MV-4-11 (cell line): ENCODE measurements around the gene MED8.

Experiments
- DNase-seq: peaks from one replicate; lab custom pipeline; 2025; lab: John Stamatoyannopoulos, UW

Gene MED8

GRCh38 chr1:43358746-43359693, 30.6 kb downstream of the MED8 start, which contains the start of gene CDC20:
Gene CDC20, plus strand, starts transcription at chr1:43358981. Its CDS starts 235 bp downstream, at chr1:43359216.
- peak; percentile 96 for DNase-seq

GRCh38 chr1:43358121-43358745, 31.4 kb downstream of the MED8 start:
- DNase-seq: peak; percentile 57

DNA sequence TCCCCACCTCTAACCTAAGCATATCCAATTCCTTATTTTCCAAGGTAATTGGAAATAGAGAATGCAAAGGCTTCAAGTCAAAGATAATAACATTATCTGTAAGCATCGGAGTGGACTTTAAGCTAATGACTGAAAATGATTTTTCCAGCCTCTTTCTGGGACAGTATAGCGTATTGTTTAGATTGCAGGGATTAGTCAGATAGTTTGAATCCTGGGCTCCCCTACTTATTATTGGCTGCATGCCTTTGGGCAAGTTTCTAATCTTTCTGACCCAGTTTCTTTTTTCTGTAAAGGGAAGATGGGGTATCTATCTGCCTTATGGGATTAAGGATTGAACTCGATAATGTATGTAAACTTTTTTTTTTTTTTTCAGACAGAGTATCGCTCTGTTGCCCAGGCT, 32.3 kb downstream of the MED8 start:
- DNase-seq: no peak

DNA sequence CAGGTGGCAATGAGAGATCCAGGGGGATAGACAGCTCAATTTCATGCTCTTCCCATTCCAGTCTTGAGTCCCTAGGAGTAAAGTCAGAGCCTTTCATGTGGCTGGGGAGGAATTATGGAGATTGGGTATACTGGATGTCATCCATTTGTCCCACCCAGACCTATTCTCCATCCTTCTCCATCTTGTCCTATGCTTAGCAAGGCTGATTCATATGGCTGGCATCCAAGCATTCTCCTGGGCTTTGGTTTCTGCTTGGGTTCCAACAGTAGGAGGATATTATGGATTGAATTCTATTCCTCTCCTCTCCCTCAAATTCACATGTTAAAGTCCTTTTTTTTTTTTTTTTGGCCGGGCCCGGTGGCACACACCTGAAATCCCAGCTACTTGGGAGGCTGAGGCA, 34.7 kb downstream of the MED8 start:
- DNase-seq: no peak

GRCh38 chr1:43354471-43354870, 35.1 kb downstream of the MED8 start:
- no peak for DNase-seq

DNA sequence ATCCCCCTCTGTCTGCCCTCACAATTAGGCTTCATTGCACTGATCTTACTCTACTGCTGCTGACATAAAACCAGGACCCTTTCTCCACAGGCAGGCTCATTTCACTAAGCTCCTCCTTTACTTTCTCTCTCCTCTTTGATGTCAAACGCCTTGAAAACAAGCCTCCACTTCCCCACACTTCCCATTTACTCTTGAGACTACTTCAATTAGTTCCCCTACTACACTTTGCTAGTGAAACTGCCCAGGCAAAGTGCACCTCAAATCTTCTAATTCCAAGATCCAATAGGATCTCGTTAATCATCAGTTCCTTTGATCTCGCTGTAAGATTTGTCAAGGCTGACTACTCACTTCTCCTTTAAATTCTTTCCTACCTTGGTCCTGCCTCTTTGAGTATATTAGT, 36.7 kb downstream of the MED8 start:
- DNase-seq: no peak

- DNase-seq: no peak
Measured at GRCh38 chr1:43352351-43352705, 37.3 kb downstream of the MED8 start.

DNA sequence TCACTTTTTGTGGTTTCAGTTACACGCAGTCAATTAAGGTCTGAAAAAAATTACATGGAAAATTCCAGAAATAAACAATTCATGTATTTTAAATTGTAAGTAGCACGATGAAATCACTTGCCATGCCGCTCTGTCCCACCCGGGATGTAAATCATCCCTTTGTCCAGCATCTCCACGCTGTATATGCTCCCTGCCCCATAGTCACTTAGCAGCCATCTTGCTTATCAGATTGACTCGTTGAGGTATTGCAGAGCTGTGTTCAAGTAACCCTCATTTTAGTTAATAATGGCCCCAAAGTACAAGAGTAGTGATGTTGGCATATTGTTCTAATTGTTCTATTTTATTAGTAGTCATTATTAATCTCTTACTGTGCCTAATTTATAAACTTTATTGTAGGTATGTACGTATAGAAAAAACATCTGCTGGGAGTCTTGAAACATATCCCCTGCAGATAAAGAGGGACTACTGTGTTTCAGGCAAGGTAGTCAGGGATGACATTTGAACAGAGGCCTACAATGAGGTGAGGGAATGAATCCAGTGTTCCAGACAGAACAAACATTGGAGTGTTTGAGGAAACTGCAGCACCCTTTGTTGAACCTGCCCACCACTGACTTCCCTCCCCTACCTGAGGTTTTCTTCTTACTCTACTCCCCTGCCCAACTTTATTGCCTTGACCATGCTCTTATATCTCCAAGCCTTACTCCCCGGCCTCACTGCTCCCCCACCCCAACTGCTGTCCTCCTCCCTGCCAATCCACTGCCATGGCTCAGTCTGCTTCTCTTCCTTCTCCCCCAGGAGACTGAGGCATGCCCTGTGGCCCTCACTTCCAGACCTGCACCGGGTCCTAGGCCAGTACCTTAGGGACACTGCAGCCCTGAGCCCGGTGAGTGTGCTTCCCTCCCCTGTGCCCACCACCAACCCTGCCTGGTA, 37.9 kb downstream of the MED8 start:
- no peak for DNase-seq

DNA sequence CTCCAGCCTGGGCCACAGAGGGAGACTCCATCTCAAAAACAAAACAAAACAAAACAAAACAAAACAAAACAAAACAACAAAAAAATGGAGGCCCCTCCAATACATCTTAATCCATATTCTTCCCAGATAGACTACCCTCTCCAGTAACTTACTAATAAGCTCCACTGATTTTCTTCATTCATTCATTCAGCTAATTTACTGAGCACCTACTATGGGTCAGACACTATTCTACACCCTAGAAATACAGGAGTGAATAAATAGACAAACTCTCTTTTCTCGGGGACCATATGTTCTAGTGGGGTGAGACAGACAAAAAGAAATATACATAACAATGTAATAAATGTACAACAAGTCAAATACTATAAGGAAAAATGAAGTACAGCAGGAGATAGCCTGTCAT, 38.6 kb downstream of the MED8 start:
- no peak for DNase-seq

- no peak for DNase-seq
Measured at GRCh38 chr1:43349594-43350306, 39.9 kb downstream of the MED8 start.

GRCh38 chr1:43348809-43349593, 40.6 kb downstream of the MED8 start:
- DNase-seq: no peak

DNA sequence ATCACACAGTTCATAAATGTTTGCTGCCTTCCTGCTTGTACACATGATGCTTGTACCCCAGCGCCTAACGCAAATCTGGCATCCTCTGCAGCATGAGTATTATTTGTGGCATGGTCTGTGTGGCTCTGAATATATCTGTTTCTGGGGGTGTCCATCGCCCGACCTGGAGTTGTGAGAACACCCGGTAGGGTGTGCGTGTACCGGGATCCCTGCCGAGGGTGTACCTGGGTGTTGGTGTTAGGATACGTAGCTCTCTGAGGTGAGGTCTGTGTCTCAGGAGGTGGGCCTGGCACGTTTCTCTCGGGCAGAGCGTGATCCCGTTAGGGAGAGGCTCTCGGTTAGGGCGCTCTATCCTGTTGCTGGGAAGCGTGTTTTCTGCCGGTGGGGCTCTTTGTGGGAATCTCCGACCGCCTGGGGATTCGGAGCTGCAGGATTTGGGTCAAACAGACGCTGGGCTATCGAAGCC, 41.2 kb downstream of the MED8 start:
- no peak for DNase-seq

DNA sequence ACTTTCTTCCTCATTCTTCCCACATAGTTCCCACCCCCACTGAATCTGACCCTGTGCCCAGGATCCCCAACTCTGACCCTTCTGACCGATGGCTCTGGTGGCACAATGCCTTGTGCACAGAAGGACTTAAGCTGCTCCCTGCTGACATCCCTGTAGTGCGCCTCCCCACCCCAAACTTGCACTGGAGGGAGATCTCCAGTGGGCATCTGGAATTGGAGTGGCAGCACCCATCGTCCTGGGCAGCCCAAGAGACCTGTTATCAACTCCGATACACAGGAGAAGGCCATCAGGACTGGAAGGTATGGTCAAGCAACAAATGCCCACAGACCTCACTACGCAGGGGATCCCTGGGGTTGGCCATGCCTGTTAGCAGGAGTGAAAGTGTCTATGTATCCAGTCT, 43.0 kb downstream of the MED8 start:
- DNase-seq: no peak

GRCh38 chr1:43345120-43345519, 44.5 kb downstream of the MED8 start:
- DNase-seq: no peak

DNA sequence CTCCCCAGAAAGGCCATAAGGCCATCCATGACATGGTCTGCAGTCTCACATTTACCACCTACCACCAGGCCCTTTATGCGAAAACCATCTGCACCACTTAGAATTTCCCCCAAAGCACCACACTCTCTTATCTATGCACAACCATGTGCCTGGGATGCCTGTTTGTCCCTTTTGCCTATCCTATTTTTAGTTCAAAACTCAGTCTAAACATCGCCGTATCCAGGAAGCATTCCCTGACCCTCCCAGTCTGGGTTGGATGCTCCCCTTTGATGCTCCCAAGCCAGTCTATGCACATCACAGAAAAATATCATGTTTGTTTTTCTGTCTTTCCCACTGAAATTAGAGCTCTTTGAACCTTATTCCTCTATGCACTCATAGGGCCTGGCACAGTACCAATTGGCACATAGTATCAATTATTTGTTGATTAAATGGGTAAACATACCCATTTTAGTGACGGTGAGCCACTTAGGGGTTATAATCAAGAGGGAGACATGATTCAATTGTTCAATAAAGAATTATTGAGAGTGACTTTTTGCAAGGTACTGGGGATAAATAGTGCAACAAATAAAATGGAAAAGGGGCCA, 45.2 kb downstream of the MED8 start:
- DNase-seq: no peak

DNA sequence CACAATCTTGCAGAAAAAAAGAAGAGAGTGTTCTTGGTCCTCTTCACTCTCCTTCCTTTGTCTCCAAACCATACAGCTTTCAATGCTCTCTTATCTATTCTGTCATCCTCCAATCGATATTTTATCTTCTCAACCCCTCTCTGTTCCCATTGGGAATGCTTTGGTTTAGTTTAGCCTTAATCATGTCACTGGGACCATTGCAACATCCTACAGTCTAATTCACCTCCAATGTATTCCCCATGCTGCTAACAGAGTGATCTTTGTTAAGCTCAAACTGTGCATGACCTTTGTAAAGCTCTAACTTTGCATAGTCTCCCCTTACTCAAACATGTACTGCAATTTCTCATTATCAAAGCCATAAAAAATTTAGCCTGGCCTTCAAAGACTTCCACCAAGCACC, 49.0 kb downstream of the MED8 start:
- no peak for DNase-seq

DNA sequence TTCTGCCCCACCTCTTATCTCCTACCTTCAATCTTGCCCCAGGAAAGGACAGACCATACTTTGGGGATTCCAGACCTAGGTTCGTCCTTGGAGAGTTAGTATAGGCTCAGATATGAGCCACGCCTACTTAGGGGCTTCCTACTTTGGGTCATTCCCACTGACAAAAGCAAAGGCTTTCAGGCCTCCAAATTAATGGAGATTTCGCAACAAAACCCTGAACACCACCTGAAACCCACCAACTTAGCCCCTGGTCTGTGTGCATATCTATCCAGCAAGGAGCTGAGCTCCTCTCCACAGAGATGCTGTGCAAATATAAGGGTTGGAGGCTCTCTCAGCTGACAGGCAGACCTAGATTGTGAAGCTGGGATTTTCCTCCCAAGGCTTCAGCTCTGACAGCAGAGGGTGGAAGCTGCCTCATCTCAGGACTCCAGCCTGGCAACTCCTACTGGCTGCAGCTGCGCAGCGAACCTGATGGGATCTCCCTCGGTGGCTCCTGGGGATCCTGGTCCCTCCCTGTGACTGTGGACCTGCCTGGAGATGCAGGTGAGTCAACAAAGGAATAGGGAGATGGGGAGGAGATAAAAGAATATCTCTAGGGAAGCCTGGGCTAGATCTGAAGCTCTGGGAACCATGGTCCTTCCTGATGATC, 49.9 kb downstream of the MED8 start:
- DNase-seq: no peak

DNA sequence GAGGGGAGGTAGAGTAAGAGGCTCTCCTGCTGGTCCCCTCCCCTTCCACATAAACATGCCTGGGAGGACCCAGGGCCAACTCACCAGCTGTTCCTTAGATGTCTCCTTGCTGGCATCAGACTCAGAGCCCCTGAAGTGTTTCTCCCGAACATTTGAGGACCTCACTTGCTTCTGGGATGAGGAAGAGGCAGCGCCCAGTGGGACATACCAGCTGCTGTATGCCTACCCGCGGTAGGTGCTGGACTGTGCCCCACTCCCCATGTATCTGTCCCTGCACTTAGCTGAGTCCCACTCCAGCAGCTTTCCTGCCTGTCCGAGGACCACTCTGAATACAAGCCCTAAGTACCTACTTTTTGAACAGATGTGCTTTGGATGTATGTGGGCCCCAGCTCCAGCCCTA, 51.6 kb downstream of the MED8 start:
- DNase-seq: no peak

DNA sequence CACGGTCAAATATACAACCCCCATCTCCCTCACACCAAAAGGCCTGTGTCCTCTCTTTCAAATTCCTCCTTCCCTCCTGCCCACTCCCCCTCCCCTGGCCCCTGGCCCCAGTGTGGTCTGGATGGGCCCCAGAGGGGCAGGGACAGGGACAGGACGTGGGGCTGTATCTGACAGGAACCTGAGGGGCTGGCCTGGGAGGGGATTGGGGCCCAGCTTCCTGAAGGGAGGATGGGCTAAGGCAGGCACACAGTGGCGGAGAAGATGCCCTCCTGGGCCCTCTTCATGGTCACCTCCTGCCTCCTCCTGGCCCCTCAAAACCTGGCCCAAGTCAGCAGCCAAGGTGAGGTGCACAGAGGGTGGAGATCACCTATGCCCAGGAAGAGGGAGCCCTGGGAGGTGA, 52.0 kb downstream of the MED8 start, which contains the start of gene MPL:
TSS of gene MPL (plus strand) at position 231 of the 400 bp plus-strand sequence. CDS start at position 262, 31 bp downstream.
- no peak for DNase-seq
